DND-41 (cell line): Measurements from ENCODE around the gene GREB1L.

ENCODE experiments used
- ATAC-seq: fragments of 200-7000 bp; cut with Tn5 transposase; 3 replicates; pipeline ENCODE4 v1.9.1; 2021; ENCODE audit warnings: low read depth; ENCODE audit not compliant: insufficient read depth
- DNase-seq: peaks from one replicate; pipeline ENCODE4 v3.0.0-alpha.2; 2020
- H2AFZ ChIP-seq: 2 replicates; pipeline ENCODE4 v1.6.0; 2012; ENCODE audit warnings: low read depth, low read length
- H3K27ac ChIP-seq: 2 replicates; pipeline ENCODE4 v1.5.1; 2012; ENCODE audit warnings: low read length, inconsistent platforms
- H3K27me3 ChIP-seq: fragments of 200-600 bp; sonication (generic); 2 replicates; pipeline ENCODE4 v1.6.0; 2012; ENCODE audit warnings: low read length, mild to moderate bottlenecking, inconsistent platforms; ENCODE audit not compliant: insufficient read depth, poor library complexity
- H3K36me3 ChIP-seq: 2 replicates; pipeline ENCODE4 v1.5.1; 2012; ENCODE audit warnings: low read length, inconsistent platforms; ENCODE audit not compliant: insufficient read depth
- H3K4me1 ChIP-seq: 2 replicates; pipeline ENCODE4 v1.5.1; 2012; ENCODE audit warnings: mild to moderate bottlenecking, low read length; ENCODE audit not compliant: insufficient read depth
- H3K4me2 ChIP-seq: 2 replicates; pipeline ENCODE4 v1.6.0; 2012; ENCODE audit warnings: mild to moderate bottlenecking, moderate library complexity, low read length, inconsistent platforms; ENCODE audit not compliant: insufficient read depth
- H3K4me3 ChIP-seq, 2 experiments: fragments of 200-600 bp in 1 of 2; shearing (Covaris generic) in 1 of 2; 2 replicates each; pipeline ENCODE4 v1.5.1; 2012 to 2016; ENCODE audit warnings: inconsistent platforms in 2 of 2, low read length in 2 of 2, mild to moderate bottlenecking in 2 of 2, low read depth in 1 of 2, moderate library complexity in 1 of 2
- H3K79me2 ChIP-seq: 2 replicates; pipeline ENCODE4 v1.6.0; 2012; ENCODE audit warnings: low read length, inconsistent platforms; ENCODE audit not compliant: insufficient read depth
- H3K9ac ChIP-seq: 2 replicates; pipeline ENCODE4 v1.6.0; 2012; ENCODE audit warnings: low read depth, mild to moderate bottlenecking, inconsistent platforms, low read length, moderate library complexity
- H3K9me3 ChIP-seq: 2 replicates; pipeline ENCODE4 v1.5.1; 2012; ENCODE audit warnings: low read length, moderate library complexity, mild to moderate bottlenecking, inconsistent platforms; ENCODE audit not compliant: insufficient read depth, severe bottlenecking
- H4K20me1 ChIP-seq: 2 replicates; pipeline ENCODE4 v1.6.0; 2012; ENCODE audit warnings: low read length; ENCODE audit not compliant: insufficient read depth
- CTCF ChIP-seq: IDR thresholded peaks from 2 replicates; pipeline ENCODE4 v1.5.1; 2012; ENCODE audit warnings: borderline replicate concordance, low read length, moderate library complexity, mild to moderate bottlenecking; ENCODE audit not compliant: poor library complexity, severe bottlenecking; ENCODE audit errors: extremely low read depth
- EZH2 ChIP-seq: IDR thresholded peaks from 3 replicates; pipeline ENCODE4 v1.6.1; 2012; ENCODE audit warnings: borderline replicate concordance, low read depth, mild to moderate bottlenecking, moderate library complexity, low read length, inconsistent platforms; ENCODE audit not compliant: severe bottlenecking

GREB1L gene

GRCh38 chr18:21457179-21457535, 215.1 kb downstream of the GREB1L start:
- no peak overlapping the region for H2AFZ ChIP-seq
- H3K36me3 ChIP-seq, result no peaks in the 10 kb centered on the region
- H3K79me2 ChIP-seq, result no peaks in the 10 kb centered on the region
- no peaks in the 10 kb centered on the region for H3K4me1 ChIP-seq
- no peak overlapping the region for H3K4me3 ChIP-seq
- DNase-seq (no peak), ATAC-seq (no peak)
- H3K27me3 ChIP-seq, result peaks cover 7% of the 10 kb centered on the region
- no peaks in the 10 kb centered on the region for H4K20me1 ChIP-seq
- no peak for TF ChIP-seq CTCF
- no peak for TF ChIP-seq EZH2
- H3K27ac ChIP-seq, result no peak overlapping the region
- no peaks in the 10 kb centered on the region for H3K9me3 ChIP-seq
- H3K4me2 ChIP-seq, result no peak overlapping the region
- H3K9ac ChIP-seq, result no peak overlapping the region

GRCh38 chr18:21458310-21458709, 216.3 kb downstream of the GREB1L start:
- peaks cover 2% of the 10 kb centered on the region for H3K27me3 ChIP-seq
- no peak for ATAC-seq
- no peak overlapping the region for H2AFZ ChIP-seq
- no peak for DNase-seq
- no peak overlapping the region for H3K27ac ChIP-seq
- no peaks in the 10 kb centered on the region for H3K36me3 ChIP-seq
- H3K9ac ChIP-seq, result no peak overlapping the region
- no peaks in the 10 kb centered on the region for H3K4me1 ChIP-seq
- no peak for TF ChIP-seq EZH2
- no peak for TF ChIP-seq CTCF
- no peaks in the 10 kb centered on the region for H3K9me3 ChIP-seq
- H3K79me2 ChIP-seq, result no peaks in the 10 kb centered on the region
- no peak overlapping the region for H3K4me2 ChIP-seq
- no peak overlapping the region for H3K4me3 ChIP-seq
- H4K20me1 ChIP-seq, result no peaks in the 10 kb centered on the region

GRCh38 chr18:21458788-21459187, 216.8 kb downstream of the GREB1L start:
- no peak for DNase-seq

More at GRCh38 chr18:21458788-21459187, 216.8 kb downstream of the GREB1L start:
- TF ChIP-seq CTCF (no peak), EZH2 (no peak)
- Histone ChIP-seq H3K79me2 (no peaks in the 10 kb centered on the region), H3K9me3 (no peaks in the 10 kb centered on the region), H3K4me2 (no peak overlapping the region), H3K9ac (no peak overlapping the region), H3K4me3 (no peak overlapping the region), H3K27ac (no peak overlapping the region), H3K4me1 (no peaks in the 10 kb centered on the region), H4K20me1 (no peaks in the 10 kb centered on the region), H3K36me3 (no peaks in the 10 kb centered on the region), H3K27me3 (peaks cover 2% of the 10 kb centered on the region), H2AFZ (no peak overlapping the region)
- no peak for ATAC-seq
